Mesodermal cell (in vitro differentiated cells): Measurements from ENCODE around the gene PTPRN2.
"Not testable (repeated sequence)": the region's sequence is repeated elsewhere in the genome, so short reads cannot be mapped to it uniquely, and the experiment has no call there.

Source experiments
- H3K27ac ChIP-seq: 2 replicates; pipeline ENCODE4 v1.7.0; 2013; ENCODE audit warnings: mild to moderate bottlenecking, low read depth, low read length, moderate library complexity; ENCODE audit not compliant: severe bottlenecking
- H3K36me3 ChIP-seq: 2 replicates; pipeline ENCODE4 v1.7.1; 2013; ENCODE audit warnings: mild to moderate bottlenecking, low read length, moderate library complexity; ENCODE audit not compliant: control insufficient read depth, insufficient read depth
- H3K4me1 ChIP-seq: one replicate; pipeline ENCODE4 v1.7.1; 2013; ENCODE audit warnings: mild to moderate bottlenecking, low read length; ENCODE audit not compliant: insufficient read depth, control insufficient read depth, poor library complexity, severe bottlenecking
- H3K4me3 ChIP-seq: 2 replicates; pipeline ENCODE4 v1.7.0; 2013; ENCODE audit warnings: low read length, control low read depth, mild to moderate bottlenecking; ENCODE audit not compliant: insufficient read depth, poor library complexity, severe bottlenecking; ENCODE audit errors: extremely low read depth
- H3K9me3 ChIP-seq: 2 replicates; pipeline ENCODE4 v1.7.1; 2013; ENCODE audit warnings: mild to moderate bottlenecking, low read length, moderate library complexity; ENCODE audit not compliant: control insufficient read depth
- WGBS, 2 experiments: methylation state at CpG; one replicate each; pipeline ENCODE4 v1.1.5; 2013; ENCODE audit warnings: missing lambda C conversion rate in 2 of 2; ENCODE audit not compliant: insufficient coverage in 2 of 2; 5-methylcytosine and 5-hydroxymethylcytosine counted together

PTPRN2 gene

DNA sequence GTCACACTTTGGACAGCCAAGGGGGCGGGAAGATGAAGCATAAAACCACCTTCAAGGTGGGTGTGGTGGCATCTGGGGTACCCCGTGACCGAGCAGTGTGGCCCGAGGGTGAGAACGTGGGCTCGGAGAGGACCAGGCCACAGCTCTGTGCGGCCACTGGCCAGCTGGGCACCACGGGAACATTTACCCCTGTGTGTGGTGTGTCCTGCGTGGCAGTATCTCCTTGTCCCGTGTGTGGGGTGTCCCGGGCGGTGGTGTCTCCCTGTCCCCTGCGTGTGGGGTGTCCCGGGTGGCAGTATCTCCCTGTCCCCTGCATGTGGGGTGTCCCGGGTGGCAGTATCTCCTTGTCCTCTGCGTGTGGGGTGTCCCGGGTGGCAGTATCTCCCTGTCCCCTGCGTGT, 680.5 kb downstream of the PTPRN2 start:
- H3K9me3 ChIP-seq, result peaks cover 63% of the 10 kb centered on the region

DNA sequence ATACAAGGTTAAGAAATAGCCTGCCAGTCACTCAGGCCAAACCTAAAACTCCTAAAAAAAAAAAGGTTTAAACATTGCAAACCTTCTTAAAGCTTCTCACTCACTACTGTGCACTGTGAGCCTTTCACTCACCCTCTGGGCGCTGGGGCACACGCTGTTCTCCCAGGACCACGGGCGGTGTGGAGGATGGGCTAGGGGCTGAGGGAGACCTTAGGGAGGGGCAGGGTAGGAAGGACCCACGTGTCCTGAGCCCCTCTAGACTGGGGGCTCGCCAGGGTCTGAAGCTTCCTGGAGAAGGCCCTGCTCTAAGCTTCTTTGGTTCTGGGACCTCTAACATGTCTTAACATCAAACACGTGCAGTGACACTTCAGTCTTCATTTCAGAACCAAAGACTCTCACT, 681.0 kb downstream of the PTPRN2 start:
- WGBS, 2 experiments, result 0 to 68% methylated on average over 1 to 7 of the region's 7 CpGs
- no peaks in the 10 kb centered on the region for H3K36me3 ChIP-seq
- peaks cover 62% of the 10 kb centered on the region for H3K9me3 ChIP-seq
- H3K4me3 ChIP-seq, result no peak overlapping the region
- H3K27ac ChIP-seq, result no peak overlapping the region
- H3K4me1 ChIP-seq, result no peaks in the 10 kb centered on the region

More for the DNA sequence above, 680.5 kb downstream of the PTPRN2 start:
- WGBS, 2 experiments, result 78 to 87% methylated on average over 12 to 14 of the region's 18 CpGs
- no peak overlapping the region for H3K4me3 ChIP-seq
- no peaks in the 10 kb centered on the region for H3K36me3 ChIP-seq
- H3K4me1 ChIP-seq, result no peaks in the 10 kb centered on the region
- no peak overlapping the region for H3K27ac ChIP-seq

DNA sequence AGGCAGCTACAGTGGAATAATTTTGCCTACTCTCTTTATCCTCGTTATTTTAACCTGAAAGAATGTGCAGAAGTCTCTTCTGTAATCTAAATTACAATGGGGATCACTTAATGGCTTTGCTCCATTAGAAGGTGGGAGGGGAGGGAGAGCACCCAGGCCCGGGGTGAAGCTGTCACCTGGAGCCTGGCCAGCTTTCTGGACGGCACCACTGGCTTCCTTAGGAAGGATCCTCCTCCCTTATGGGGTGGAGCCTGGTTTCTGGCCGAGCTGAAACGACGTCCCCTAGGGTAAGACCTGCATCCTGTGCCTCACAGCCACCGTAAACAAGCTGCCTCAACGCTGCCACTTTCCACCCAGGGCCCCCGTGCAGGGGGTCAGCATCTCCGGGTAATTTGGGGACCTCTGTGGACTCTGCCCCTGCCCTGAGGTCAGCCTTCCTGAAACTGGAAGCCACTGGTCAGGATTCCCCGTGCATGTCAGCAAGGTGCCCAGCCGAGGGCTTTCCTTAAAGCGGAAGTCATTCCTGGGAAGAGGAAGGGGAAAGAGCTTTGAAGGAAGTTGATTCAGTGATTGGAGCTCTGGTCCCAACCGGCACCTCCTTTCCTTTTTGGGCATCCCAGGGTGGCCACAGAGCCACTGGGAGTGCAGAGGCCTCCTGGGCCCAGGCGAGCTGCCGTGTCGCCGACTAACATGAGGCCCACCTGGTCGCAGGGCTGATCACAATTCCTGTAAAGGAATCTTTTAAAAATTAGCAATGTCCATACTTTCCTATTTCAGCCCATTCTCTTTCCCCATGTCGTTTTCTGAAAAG, 681.8 kb downstream of the PTPRN2 start:
- Histone ChIP-seq H3K9me3 (peaks cover 63% of the 10 kb centered on the region), H3K4me3 (no peak overlapping the region), H3K4me1 (no peaks in the 10 kb centered on the region), H3K36me3 (no peaks in the 10 kb centered on the region), H3K27ac (no peak overlapping the region)
- WGBS, 2 experiments, result 65 to 69% methylated on average over 13 to 14 of the region's 20 CpGs

DNA sequence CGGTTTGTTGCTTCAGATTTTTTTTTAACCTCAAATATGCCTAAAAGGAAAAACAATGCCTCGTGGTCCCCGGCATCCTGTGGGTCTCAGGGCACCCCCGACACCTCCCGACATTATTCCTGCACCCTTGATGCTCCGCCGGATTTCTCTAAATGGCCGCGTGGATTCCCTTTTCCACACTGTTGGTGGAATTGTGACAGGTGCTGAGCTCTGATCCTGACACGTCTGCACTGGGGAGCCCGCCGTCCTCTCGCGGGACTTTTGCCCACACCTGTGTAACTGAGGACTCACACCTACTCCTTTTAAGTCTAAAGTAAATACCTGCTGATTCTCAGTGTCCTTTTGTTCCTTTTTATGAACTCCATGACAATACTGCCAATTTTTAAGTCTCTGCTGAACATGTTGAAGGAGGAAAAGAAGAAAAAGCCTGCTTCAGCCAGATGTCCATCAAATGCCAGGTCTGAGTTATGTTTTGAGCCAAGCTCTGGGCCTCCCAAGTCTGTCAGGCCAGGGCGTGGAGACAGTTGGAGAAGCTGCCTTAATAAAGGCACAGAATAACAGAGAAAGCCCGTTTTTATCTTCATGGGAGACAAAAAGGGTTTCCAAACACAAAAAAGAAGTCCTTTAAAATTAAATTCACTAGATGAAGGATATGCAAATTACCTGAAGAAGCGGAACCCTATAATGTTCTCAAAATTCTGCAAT, 682.6 kb downstream of the PTPRN2 start:
- H3K9me3 ChIP-seq, result peaks cover 67% of the 10 kb centered on the region
- H3K27ac ChIP-seq, result no peak overlapping the region
- no peaks in the 10 kb centered on the region for H3K36me3 ChIP-seq
- no peak overlapping the region for H3K4me3 ChIP-seq
- H3K4me1 ChIP-seq, result no peaks in the 10 kb centered on the region
- 83 to 87% methylated on average over 10 to 14 of the region's 17 CpGs for WGBS, 2 experiments

DNA sequence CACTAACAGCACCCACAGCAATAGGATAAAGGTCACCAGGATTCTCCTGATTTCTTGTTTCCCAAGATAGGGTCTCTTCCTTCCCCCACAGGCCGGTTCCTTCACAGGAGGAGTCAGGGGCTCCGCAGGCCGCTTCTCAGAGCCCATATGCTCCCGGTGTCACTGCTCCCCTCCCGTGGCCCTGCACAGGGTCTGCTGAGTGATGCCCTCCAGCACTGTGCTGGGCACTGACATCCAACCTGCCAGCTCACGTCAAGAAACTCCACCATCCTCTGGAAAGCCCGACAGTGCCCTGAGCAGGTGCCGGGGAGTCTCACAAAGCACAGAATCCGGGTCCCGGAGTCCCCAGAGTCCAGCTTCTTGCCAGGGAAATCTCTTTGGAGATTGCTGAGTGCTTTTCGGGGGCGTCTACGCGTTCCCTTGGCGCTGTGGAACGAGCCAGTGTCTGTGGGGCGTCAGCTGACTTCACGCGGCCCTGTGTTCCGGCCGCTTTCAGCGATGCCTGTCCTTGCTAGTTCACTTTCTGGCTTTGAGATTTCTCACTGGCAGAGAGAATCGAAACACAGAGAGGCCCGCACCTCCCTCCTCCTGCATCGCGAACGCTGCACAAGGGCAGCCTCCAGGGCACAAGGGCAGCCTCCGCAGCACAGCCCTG, 683.3 kb downstream of the PTPRN2 start:
- H3K27ac ChIP-seq, result no peak overlapping the region
- no peaks in the 10 kb centered on the region for H3K36me3 ChIP-seq
- no peak overlapping the region for H3K4me3 ChIP-seq
- 81 to 82% methylated on average over 27 to 28 of the region's 28 CpGs for WGBS, 2 experiments
- peaks cover 67% of the 10 kb centered on the region for H3K9me3 ChIP-seq
- H3K4me1 ChIP-seq, result no peaks in the 10 kb centered on the region

DNA sequence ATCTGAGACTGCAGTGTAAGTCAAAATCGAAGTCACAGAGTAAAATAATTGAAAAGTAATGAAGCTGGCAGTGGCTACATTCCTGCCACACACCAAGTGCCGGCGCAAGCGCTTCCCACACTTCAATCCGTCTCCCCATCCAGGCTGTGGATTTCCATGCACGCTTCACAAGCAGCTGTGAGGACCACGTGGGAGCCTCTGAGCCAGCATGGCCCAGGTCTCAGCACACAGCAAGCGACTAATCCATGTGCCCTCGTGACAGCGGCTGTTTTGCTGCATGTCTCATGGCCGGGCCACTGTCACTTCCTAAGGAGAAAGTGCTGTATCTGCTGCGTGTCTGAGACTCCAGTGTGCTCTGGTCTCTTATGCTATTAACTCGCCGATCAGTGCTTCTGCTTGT, 683.9 kb downstream of the PTPRN2 start:
- H3K36me3 ChIP-seq, result no peaks in the 10 kb centered on the region
- no peak overlapping the region for H3K4me3 ChIP-seq
- WGBS, 2 experiments, result 73 to 80% methylated on average over 11 to 14 of the region's 14 CpGs
- no peak overlapping the region for H3K27ac ChIP-seq
- H3K9me3 ChIP-seq, result peaks cover 70% of the 10 kb centered on the region
- no peaks in the 10 kb centered on the region for H3K4me1 ChIP-seq

DNA sequence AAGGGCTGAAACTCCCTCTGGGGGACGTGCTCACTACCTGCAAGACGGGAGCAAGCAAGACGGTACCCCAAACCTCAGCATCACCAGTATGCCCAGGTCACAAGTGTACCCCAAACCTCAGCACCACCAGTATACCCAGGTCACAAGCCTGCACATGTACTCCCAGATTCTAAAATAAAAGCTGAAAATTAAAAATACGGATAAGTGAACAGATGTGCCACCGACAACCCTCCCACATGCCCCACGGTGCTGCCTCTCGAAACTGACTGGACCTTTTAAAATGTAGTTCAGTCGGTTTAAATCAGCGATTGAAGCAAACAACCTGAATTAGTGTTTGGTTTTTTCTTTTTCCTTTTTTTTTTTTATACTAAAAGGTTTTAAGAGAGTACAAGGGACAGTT, 684.3 kb downstream of the PTPRN2 start:
- H3K36me3 ChIP-seq, result no peaks in the 10 kb centered on the region
- H3K4me3 ChIP-seq, result no peak overlapping the region
- H3K9me3 ChIP-seq, result peaks cover 72% of the 10 kb centered on the region
- no peaks in the 10 kb centered on the region for H3K4me1 ChIP-seq
- WGBS, 2 experiments, result 76% methylated on average over 5 of the region's 9 CpGs; no CpG with 5 or more reads in 1 of the 2 experiments
- no peak overlapping the region for H3K27ac ChIP-seq

DNA sequence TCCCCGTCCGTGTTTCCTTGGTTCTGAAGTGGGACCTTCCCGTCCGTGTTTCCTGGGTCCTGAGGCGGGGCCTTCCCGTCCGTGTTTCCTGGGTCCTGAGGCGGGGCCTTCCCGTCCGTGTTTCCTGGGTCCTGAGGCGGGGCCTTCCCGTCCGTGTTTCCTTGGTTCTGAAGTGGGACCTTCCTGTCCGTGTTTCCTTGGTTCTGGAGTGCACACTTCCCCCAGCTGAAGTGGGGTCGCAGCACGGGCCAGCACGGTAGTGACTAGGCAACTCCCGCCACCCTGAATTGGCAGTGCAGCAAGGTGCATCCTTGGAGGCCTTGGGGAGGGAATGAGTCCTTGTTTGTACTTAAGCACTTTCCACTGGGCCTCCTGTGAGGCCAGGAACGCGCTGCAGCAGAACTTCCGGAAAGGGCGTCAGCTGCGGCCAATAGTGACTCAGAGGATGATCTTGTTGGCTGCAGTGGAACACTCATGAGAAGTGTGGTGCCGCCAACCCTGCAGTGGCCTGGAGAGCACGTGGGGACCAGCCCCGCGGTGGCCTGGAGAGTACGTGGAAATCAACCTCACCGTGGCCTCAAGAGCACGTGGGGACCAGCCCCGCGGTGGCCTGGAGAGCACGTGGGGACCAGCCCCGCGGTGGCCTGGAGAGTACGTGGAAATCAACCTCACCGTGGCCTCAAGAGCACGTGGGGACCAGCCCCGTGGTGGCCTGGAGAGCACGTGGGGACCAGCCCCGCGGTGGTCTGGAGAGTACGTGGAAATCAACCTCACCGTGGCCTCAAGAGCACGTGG, 685.6 kb downstream of the PTPRN2 start:
- H3K9me3 ChIP-seq, result peaks cover 78% of the 10 kb centered on the region
- 83 to 84% methylated on average over 20 to 32 of the region's 45 CpGs for WGBS, 2 experiments
- not testable (repeated sequence) for H3K36me3 ChIP-seq, H3K27ac ChIP-seq, H3K4me3 ChIP-seq, H3K4me1 ChIP-seq

DNA sequence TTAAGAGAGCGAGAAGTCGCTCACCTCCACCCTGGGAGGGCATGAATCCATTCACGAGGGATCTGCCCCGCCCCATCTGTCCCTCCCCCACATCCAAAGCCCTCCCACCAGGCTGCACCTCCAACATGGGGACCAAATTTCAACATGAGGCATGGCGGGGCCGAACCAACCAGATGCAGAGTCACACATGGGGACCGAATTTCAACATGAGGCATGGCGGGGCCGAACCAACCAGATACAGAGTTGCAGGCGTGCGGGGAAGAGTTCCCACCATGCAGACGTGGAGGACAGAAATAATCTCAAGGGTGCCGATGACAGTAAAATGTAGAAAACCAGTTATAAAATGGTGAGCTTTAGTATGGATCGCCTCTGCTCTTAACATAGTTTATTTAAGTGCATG, 686.5 kb downstream of the PTPRN2 start:
- H3K9me3 ChIP-seq, result peaks cover 75% of the 10 kb centered on the region
- H3K36me3 ChIP-seq, result no peaks in the 10 kb centered on the region
- no peak overlapping the region for H3K4me3 ChIP-seq
- no peaks in the 10 kb centered on the region for H3K4me1 ChIP-seq
- WGBS, 2 experiments, result 77 to 78% methylated on average over 9 of the region's 14 CpGs
- no peak overlapping the region for H3K27ac ChIP-seq

DNA sequence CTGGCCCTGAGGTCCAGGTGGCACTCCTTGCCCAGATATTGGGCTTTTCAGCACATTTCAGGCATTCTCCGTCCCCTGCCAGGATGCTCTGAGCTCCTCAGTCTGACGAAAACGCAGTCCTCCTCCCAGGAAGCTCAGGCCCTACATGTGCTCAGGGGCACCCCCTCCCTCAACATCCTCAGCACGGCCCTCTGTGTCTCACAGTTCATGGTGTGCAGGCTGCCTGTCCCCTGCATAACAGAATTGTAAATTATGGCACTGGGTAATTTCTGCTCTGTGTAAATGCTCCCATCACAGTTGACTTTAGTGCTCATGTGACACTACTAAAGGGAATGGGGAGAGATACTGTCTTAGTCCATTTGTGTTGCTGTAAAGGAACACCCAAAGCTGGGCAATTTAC, 687.1 kb downstream of the PTPRN2 start:
- WGBS, 2 experiments, result 58 to 71% methylated on average over 3 of the region's 4 CpGs
- no peak overlapping the region for H3K27ac ChIP-seq
- H3K36me3 ChIP-seq, result no peaks in the 10 kb centered on the region
- no peaks in the 10 kb centered on the region for H3K4me1 ChIP-seq
- H3K9me3 ChIP-seq, result peaks cover 73% of the 10 kb centered on the region
- no peak overlapping the region for H3K4me3 ChIP-seq
